ENCODE data around the gene PSMD1. TPM values are rescaled to one million over a fixed set of nuclear protein-coding genes. Genes with fewer than 3 reads are reported as not detected.
"Not testable (repeated sequence)": the region's sequence is repeated elsewhere in the genome, so short reads cannot be mapped to it uniquely, and the experiment has no call there.

The PSMD1 gene
- total and polyA plus RNA-seq, 2 experiments from 2014 or later, result 102 to 106 TPM

DNA sequence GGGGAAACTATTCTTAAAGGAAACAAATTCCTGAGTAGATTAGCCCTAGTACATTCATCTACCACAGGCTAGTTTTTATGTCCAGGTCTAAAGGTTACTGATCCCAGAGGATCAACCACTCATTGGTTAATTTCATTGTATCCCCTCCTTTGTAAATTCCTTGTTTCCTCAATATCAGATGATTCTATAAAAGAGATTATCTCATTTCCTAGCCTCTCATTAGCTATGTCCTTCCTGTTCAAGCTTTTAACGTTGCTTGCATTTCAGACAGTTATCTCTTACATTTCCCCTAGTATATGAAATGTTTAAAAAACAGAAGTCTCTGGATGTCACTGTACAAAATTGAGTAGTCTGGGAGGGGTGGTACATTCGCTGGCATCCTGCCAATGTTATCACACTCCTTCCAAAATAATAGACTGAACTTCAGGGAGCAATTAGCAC lies 117.6 kb downstream of the PSMD1 start:
- TF ChIP-seq EZH2 (IDR thresholded peaks at IDR 0.05; ENCODE audit: insufficient read depth, poor library complexity, severe bottlenecking), result no peak
- no peak for TF ChIP-seq EZH2phosphoT487 (IDR thresholded peaks at IDR 0.05; ENCODE audit: insufficient read depth, low read depth)
- 48 to 49% methylated on average over 2 of the region's 2 CpGs for WGBS, 2 experiments (ENCODE audit: low coverage in 1 of 2, low lambda C conversion rate in 2 of 2, missing lambda C conversion rate in 2 of 2)
- Histone ChIP-seq H3K27me3 (replicated peaks; ENCODE audit: insufficient read depth) (no peaks in the 10 kb centered on the region), H3K4me1 (ENCODE audit: insufficient read depth) (peaks cover 25% of the 10 kb centered on the region), H3F3A (ENCODE audit: insufficient read depth) (peaks cover 32% of the 10 kb centered on the region), H2AFZ (no peak overlapping the region), H3K79me2 (ENCODE audit: insufficient read depth) (no peaks in the 10 kb centered on the region), H3K9me3 (ENCODE audit: low read depth) (no peaks in the 10 kb centered on the region), H3K9ac (no peak overlapping the region), H3K36me3 (ENCODE audit: low read depth) (peaks cover 24% of the 10 kb centered on the region), H3K9me2 (ENCODE audit: insufficient read depth) (no peaks in the 10 kb centered on the region), H3K4me2 (ENCODE audit: unreplicated experiment) (no peak overlapping the region), H4K20me1 (ENCODE audit: insufficient read depth) (no peaks in the 10 kb centered on the region), H3K4me3 (no peak overlapping the region), H3K27ac (no peak overlapping the region)
- DNase-seq, result no peak
- in situ Hi-C loops (cut with MboI), result no loop called here

DNA sequence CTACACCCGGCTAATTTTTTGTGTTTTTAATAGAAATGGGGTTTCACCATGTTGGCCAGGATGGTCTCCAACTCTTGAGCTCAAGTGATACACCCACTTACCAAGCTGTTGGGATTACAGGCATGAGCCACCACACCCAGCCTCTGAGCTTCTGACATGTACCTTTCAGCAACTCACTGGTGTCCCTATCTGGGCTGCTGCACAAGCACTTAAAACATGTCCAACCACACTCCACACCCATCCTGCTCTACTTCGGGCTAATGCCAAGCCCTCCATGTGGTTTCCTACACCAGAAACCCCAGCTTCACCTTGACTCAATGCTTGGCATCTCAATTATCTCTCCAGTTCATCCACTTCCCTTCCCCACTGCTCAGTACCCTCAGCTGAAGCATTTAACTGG lies 119.4 kb downstream of the PSMD1 start:
- no peak for DNase-seq
- H3F3A ChIP-seq (ENCODE audit: insufficient read depth), result peaks cover 19% of the 10 kb centered on the region
- in situ Hi-C loops (cut with MboI), result no loop called here
- no peaks in the 10 kb centered on the region for H3K9me2 ChIP-seq (ENCODE audit: insufficient read depth)
- 10 to 16% methylated on average over 2 of the region's 2 CpGs for WGBS, 2 experiments (ENCODE audit: low coverage in 1 of 2, low lambda C conversion rate in 2 of 2, missing lambda C conversion rate in 2 of 2)
- H3K4me3 ChIP-seq, result no peak overlapping the region
- TF ChIP-seq EZH2phosphoT487 (IDR thresholded peaks at IDR 0.05; ENCODE audit: insufficient read depth, low read depth) (no peak), EZH2 (IDR thresholded peaks at IDR 0.05; ENCODE audit: insufficient read depth, poor library complexity, severe bottlenecking) (no peak)
- no peak overlapping the region for H3K9ac ChIP-seq
- H4K20me1 ChIP-seq (ENCODE audit: insufficient read depth), result no peaks in the 10 kb centered on the region
- H3K36me3 ChIP-seq (ENCODE audit: low read depth), result peaks cover 20% of the 10 kb centered on the region
- no peak overlapping the region for H2AFZ ChIP-seq
- no peaks in the 10 kb centered on the region for H3K79me2 ChIP-seq (ENCODE audit: insufficient read depth)
- no peaks in the 10 kb centered on the region for H3K9me3 ChIP-seq (ENCODE audit: low read depth)
- no peaks in the 10 kb centered on the region for H3K27me3 ChIP-seq (replicated peaks; ENCODE audit: insufficient read depth)
- peaks cover 13% of the 10 kb centered on the region for H3K4me1 ChIP-seq (ENCODE audit: insufficient read depth)
- H3K27ac ChIP-seq, result no peak overlapping the region
- H3K4me2 ChIP-seq (ENCODE audit: unreplicated experiment), result no peak overlapping the region

DNA sequence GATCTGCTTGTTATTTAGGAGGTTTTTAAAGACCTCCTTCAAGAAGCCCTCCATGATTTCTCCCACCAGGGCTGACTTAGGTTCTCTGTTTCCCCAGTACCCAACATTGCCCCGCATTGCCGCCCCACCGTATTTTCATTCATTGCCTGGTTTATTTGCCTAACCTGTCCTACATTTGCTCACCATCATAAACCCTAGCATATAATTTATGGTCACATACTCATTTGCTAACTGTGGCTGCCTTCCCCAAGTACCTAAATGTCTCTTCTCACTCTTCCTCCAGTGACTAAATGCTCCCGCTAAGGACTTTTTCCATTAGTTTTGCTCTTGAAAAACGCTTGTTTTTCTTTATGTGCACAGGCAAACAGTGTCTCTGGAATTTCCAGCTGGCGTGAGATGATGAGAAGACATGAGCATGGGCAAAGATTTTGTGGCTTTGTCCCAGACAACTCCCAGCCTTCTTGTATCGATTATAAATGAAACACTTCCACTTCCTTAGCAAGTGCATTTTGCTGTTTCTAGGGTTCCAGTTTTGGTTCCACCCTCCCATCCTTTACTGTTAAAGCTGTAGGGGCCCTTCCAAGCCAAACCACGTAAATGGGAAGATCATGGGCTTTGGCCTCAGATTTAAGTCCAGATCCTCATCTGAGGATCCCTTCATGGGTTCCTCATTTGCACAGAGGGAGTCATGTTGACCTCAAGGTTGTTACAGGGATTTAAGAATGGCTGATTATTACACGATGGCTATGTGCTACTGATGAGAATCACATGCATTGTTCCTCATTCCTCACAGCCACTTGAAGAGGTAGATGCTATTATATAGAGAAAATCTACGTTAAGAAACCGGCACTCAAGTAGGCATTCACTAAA lies 120.7 kb downstream of the PSMD1 start:
- no peak overlapping the region for H3K9ac ChIP-seq
- no peaks in the 10 kb centered on the region for H3K9me2 ChIP-seq (ENCODE audit: insufficient read depth)
- H3K27ac ChIP-seq, result no peak overlapping the region
- H3K4me2 ChIP-seq (ENCODE audit: unreplicated experiment), result no peak overlapping the region
- H4K20me1 ChIP-seq (ENCODE audit: insufficient read depth), result no peaks in the 10 kb centered on the region
- no peaks in the 10 kb centered on the region for H3K27me3 ChIP-seq (replicated peaks; ENCODE audit: insufficient read depth)
- 62 to 65% methylated on average over 11 of the region's 11 CpGs for WGBS, 2 experiments (ENCODE audit: low coverage in 1 of 2, low lambda C conversion rate in 2 of 2, missing lambda C conversion rate in 2 of 2)
- peaks cover 17% of the 10 kb centered on the region; the same call in 1 of the 2 replicates for H3K36me3 ChIP-seq (ENCODE audit: low read depth)
- TF ChIP-seq EZH2 (IDR thresholded peaks at IDR 0.05; ENCODE audit: insufficient read depth, poor library complexity, severe bottlenecking), result no peak
- TF ChIP-seq EZH2phosphoT487 (IDR thresholded peaks at IDR 0.05; ENCODE audit: insufficient read depth, low read depth), result no peak
- H3K4me1 ChIP-seq (ENCODE audit: insufficient read depth), result peaks cover 17% of the 10 kb centered on the region
- H3K79me2 ChIP-seq (ENCODE audit: insufficient read depth), result no peaks in the 10 kb centered on the region
- no peak overlapping the region for H3K4me3 ChIP-seq
- no peaks in the 10 kb centered on the region for H3K9me3 ChIP-seq (ENCODE audit: low read depth)
- in situ Hi-C loops (cut with MboI), result no loop called here
- H2AFZ ChIP-seq, result no peak overlapping the region
- H3F3A ChIP-seq (ENCODE audit: insufficient read depth), result 0 out of 2 replicates have a peak, but pooled peaks cover 6% of the 10 kb centered on the region
- no peak for DNase-seq

DNA sequence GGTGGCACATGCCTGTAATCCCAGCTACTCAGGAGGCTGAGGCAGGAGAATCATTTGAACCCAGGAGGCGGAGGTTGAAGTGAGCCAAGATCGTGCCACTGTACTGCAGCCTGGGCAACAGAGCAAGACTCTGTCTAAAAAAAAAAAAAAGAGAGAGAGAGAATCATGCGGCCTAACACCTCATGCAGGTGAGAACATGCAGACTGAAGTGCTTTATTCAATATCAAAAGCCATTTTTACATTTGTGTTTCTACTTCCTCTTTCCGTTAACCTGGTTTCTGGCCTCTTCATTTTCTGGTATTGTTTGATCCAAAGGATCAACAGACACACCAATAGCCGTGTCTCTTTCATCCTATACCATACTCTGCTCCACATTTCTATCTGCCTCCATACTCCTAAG lies 122.1 kb downstream of the PSMD1 start:
- H3K9me3 ChIP-seq (ENCODE audit: low read depth); DNase-seq; H3K4me3 ChIP-seq; H3K27ac ChIP-seq; H4K20me1 ChIP-seq (ENCODE audit: insufficient read depth); H2AFZ ChIP-seq; H3K4me2 ChIP-seq (ENCODE audit: unreplicated experiment); in situ Hi-C loops (cut with MboI); H3K36me3 ChIP-seq (ENCODE audit: low read depth); H3K79me2 ChIP-seq (ENCODE audit: insufficient read depth); H3K27me3 ChIP-seq (replicated peaks; ENCODE audit: insufficient read depth); H3K9ac ChIP-seq; H3F3A ChIP-seq (ENCODE audit: insufficient read depth); H3K9me2 ChIP-seq (ENCODE audit: insufficient read depth): not testable (repeated sequence)
- 95 to 99% methylated on average over 5 of the region's 5 CpGs for WGBS, 2 experiments (ENCODE audit: low coverage in 1 of 2, low lambda C conversion rate in 2 of 2, missing lambda C conversion rate in 2 of 2)
- peaks cover 15% of the 10 kb centered on the region for H3K4me1 ChIP-seq (ENCODE audit: insufficient read depth)

All from GM23248 (cell line).